Erythroblast (primary cell): Measurements from ENCODE around the gene TMEM271.
"Not testable (repeated sequence)": the region's sequence is repeated elsewhere in the genome, so short reads cannot be mapped to it uniquely, and the experiment has no call there.

Experiments
- GATA1 ChIP-seq: IDR thresholded peaks from 2 replicates; pipeline ENCODE4 v1.6.1; 2011; ENCODE audit warnings: low read depth, mild to moderate bottlenecking, control low read depth, low read length, moderate library complexity
- POLR2A ChIP-seq: IDR thresholded peaks from 2 replicates; pipeline ENCODE4 v1.6.1; 2011; ENCODE audit warnings: mild to moderate bottlenecking, low read length

GRCh38 chr4:550268-550667 lies 25.8 kb downstream of the TMEM271 start:
- not testable (repeated sequence) for TF ChIP-seq POLR2A, GATA1
